ENCODE measurements around the gene CNIH1. TPM values are rescaled to one million over a fixed set of nuclear protein-coding genes. Genes with fewer than 3 reads are reported as not detected.

CNIH1 gene
- total RNA-seq (2014; rRNA removed; shearing (Covaris generic); ENCODE audit: low replicate concordance) = 124 and 135 TPM in 2 replicates

- no peaks in the 10 kb centered on the region for H3K9me3 ChIP-seq
Observed at GRCh38 chr14:54440873-54441868, at the start of gene CNIH1. Gene CNIH1 (minus strand): TSS chr14:54441374. CDS start chr14:54441327, 47 bp downstream.

GRCh38 chr14:54490445-54491175 lies 49.4 kb upstream of the CNIH1 start:
- no peak for DNase-seq
- H3K4me3 ChIP-seq = no peak overlapping the region
- no peaks in the 10 kb centered on the region for H3K9me3 ChIP-seq
- no peaks in the 10 kb centered on the region for H3K27me3 ChIP-seq
- H3K36me3 ChIP-seq = peaks cover 3% of the 10 kb centered on the region; the same call in 1 of the 2 replicates

More at GRCh38 chr14:54440873-54441868, at the start of gene CNIH1:
- H3K36me3 ChIP-seq = no peaks in the 10 kb centered on the region; the same call in 1 of the 2 replicates
- no peaks in the 10 kb centered on the region for H3K27me3 ChIP-seq
- peak within 1 kb of the TSS; percentile 71 for H3K4me3 ChIP-seq
- DNase-seq = peak; percentile 87

GRCh38 chr14:54489731-54490444 lies 48.7 kb upstream of the CNIH1 start:
- Histone ChIP-seq H3K4me3 (peak overlapping the region; percentile 83), H3K27me3 (no peaks in the 10 kb centered on the region), H3K9me3 (no peaks in the 10 kb centered on the region), H3K36me3 (peaks cover 3% of the 10 kb centered on the region; the same call in 1 of the 2 replicates)
- no peak for DNase-seq

GRCh38 chr14:54489318-54489683 lies 48.1 kb upstream of the CNIH1 start:
- DNase-seq = no peak
- H3K36me3 ChIP-seq = peaks cover 3% of the 10 kb centered on the region; the same call in 1 of the 2 replicates
- H3K9me3 ChIP-seq = no peaks in the 10 kb centered on the region
- no peaks in the 10 kb centered on the region for H3K27me3 ChIP-seq
- H3K4me3 ChIP-seq = peak overlapping the region; percentile 83

- Histone ChIP-seq H3K4me3 (peak within 1 kb of the TSS; percentile 83), H3K9me3 (no peaks in the 10 kb centered on the region), H3K36me3 (peaks cover 3% of the 10 kb centered on the region), H3K27me3 (no peaks in the 10 kb centered on the region)
- peak; percentile 91 for DNase-seq
Observed at GRCh38 chr14:54488646-54489317, 47.6 kb upstream of the CNIH1 start, which contains the start of gene GMFB. Gene GMFB (minus strand): TSS chr14:54488980. CDS start chr14:54488927, 53 bp downstream.

DNA sequence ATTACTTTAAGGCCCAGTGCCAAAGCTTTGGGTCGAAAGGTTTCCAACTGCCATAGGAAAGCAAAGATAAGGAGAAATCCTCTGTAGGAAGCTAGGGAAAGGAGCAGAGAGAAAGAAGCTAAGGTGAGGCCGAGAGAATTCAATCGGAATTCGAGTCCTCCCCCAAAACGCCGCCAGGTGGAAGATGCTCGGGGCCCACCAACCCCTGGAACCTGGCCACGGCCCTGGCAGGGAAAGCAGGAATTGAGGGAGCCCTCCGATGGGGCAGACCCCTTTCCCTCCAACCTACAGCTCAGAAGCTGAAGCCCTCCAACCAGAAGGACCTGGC lies 47.1 kb upstream of the CNIH1 start:
- Histone ChIP-seq H3K27me3 (no peaks in the 10 kb centered on the region), H3K36me3 (peaks cover 8% of the 10 kb centered on the region), H3K4me3 (peak overlapping the region; percentile 83), H3K9me3 (no peaks in the 10 kb centered on the region)
- no peak for DNase-seq

DNA sequence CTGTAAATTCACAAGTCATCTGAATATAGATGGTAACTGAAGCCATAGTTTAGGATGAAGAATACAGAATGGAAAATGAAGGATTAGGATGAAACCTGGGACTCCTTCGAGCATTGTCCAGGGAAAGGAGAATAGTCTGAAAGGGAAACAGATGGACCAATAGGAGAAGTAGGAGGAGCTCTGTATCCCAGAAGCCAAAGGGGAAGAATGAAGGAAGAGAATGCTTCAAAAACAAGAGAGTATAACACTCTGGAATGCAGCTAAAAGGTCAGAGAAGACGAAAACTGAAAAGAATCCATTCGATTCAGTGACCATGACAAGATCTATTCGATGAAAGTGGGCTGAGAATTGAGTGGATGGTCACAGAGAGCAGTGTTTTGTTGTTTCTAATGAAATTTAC lies 46.6 kb upstream of the CNIH1 start:
- Histone ChIP-seq H3K27me3 (no peaks in the 10 kb centered on the region), H3K4me3 (peak overlapping the region; percentile 83), H3K9me3 (no peaks in the 10 kb centered on the region), H3K36me3 (peaks cover 13% of the 10 kb centered on the region)
- no peak for DNase-seq

DNA sequence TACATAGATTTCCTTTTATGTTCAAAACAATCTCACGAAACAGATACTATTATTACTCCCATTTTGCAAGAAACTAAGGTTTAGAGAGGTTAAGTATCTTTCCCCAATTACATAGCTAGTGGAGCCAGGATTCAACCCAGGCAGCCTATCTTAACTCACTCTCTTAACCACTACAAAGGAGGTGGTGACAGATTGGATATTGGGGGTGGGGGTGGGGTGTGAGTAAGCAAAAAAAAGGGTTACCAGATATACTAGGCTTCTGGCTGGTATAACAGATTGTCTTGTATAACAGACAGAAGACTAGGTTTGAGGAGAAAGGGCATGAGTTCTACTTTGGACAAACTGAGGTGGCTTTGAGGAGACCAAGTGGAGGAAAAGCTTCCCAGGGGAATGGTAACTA lies 45.5 kb upstream of the CNIH1 start:
- H3K4me3 ChIP-seq = no peak overlapping the region
- DNase-seq = no peak
- peaks cover 21% of the 10 kb centered on the region for H3K36me3 ChIP-seq
- H3K27me3 ChIP-seq = no peaks in the 10 kb centered on the region
- H3K9me3 ChIP-seq = no peaks in the 10 kb centered on the region

DNA sequence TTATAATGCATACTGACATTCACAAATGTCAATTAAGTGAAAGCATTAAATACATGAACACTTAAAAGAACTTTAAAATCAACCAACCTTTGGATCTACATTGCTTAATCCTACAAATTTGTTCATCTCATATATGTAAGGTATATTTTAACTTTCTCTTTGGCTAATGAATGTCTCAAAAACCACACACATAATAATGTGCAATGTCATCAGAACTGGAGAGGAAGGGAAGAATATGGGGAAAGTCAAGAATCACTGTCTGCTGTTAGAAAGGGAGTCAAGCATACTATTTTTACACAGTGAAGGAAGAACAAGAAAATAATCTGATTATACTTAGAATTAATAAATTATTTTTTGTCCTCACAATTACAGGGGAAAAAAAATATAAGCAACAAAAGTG lies 42.7 kb upstream of the CNIH1 start:
- H3K27me3 ChIP-seq = no peaks in the 10 kb centered on the region
- H3K4me3 ChIP-seq = no peak overlapping the region
- no peaks in the 10 kb centered on the region for H3K9me3 ChIP-seq
- H3K36me3 ChIP-seq = peaks cover 29% of the 10 kb centered on the region
- DNase-seq = no peak

- Histone ChIP-seq H3K4me3 (no peak overlapping the region), H3K36me3 (peaks cover 35% of the 10 kb centered on the region), H3K9me3 (no peaks in the 10 kb centered on the region), H3K27me3 (no peaks in the 10 kb centered on the region)
- DNase-seq = no peak
Observed at GRCh38 chr14:54483073-54483745, 42.0 kb upstream of the CNIH1 start.

DNA sequence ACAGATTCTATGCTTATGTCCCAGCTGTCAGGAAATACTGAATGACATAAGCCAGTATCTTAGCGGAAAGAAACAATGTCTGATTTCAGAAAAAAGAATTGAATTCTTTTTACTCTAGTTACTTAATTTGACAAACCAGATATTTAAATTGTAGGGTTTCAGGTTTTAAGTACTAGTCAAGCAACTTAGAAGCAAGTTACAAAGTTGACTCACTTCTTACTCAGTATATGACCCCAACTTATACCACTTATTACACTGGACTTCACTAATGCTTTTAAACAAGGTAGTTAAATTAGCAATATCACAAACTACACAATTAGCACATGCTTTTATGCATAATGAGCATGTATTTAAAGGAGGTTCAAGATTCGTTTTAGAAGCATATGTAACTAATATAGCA lies 40.5 kb upstream of the CNIH1 start:
- Histone ChIP-seq H3K27me3 (no peaks in the 10 kb centered on the region), H3K9me3 (no peaks in the 10 kb centered on the region), H3K36me3 (peaks cover 38% of the 10 kb centered on the region), H3K4me3 (no peak overlapping the region)
- DNase-seq = no peak

- H3K36me3 ChIP-seq = peaks cover 42% of the 10 kb centered on the region
- no peaks in the 10 kb centered on the region for H3K27me3 ChIP-seq
- DNase-seq = no peak
Observed at GRCh38 chr14:54480830-54481562, 39.8 kb upstream of the CNIH1 start.

DNA sequence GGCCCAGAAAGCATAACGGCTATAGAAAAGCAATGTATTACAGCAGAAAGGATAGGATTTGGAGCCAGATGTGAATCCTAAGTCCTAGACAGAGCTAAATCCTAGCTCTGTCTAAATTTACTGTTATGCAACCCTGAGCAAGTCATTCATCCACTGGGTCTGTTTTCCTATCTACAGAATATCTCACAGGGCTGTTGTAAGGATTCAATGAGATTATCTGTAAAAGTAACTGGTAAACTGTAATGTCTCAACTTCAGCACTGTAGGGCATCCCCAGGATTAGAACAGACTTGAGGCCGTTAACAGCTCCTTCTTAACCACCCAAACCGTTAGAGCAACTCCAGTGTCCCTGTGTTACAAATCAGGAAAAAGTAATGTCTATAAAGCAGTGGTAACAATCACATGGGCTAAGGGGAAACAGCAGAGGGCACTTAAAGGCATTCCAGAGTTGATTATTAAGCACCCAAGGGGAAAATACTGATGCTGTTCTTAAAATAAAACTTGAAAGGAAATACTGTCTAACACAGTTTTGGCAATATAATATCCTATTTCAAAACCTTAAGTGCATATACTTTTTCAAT lies 37.6 kb upstream of the CNIH1 start:
- no peak for DNase-seq
- Histone ChIP-seq H3K9me3 (no peaks in the 10 kb centered on the region), H3K27me3 (no peaks in the 10 kb centered on the region), H3K4me3 (no peak overlapping the region), H3K36me3 (peaks cover 41% of the 10 kb centered on the region)

More at GRCh38 chr14:54480830-54481562, 39.8 kb upstream of the CNIH1 start:
- H3K9me3 ChIP-seq = no peaks in the 10 kb centered on the region
- no peak overlapping the region for H3K4me3 ChIP-seq

- Histone ChIP-seq H3K27me3 (no peaks in the 10 kb centered on the region), H3K9me3 (no peaks in the 10 kb centered on the region), H3K4me3 (no peak overlapping the region), H3K36me3 (peaks cover 21% of the 10 kb centered on the region)
- no peak for DNase-seq
Observed at GRCh38 chr14:54475911-54476310, 34.7 kb upstream of the CNIH1 start.
